HG02642 (cell line): ENCODE data around the gene GNAT3.

Source experiments
- ATAC-seq: cut with Tn5 transposase; IDR thresholded peaks from one replicate; pipeline ENCODE4 v1.9.1; 2021; ENCODE audit warnings: mild to moderate bottlenecking; ENCODE audit not compliant: unreplicated experiment, poor library complexity

The GNAT3 gene

GRCh38 chr7:80428161-80429054 lies 83.5 kb downstream of the GNAT3 start:
- ATAC-seq = no peak

- ATAC-seq = no peak
Measured at GRCh38 chr7:80427218-80427617, 84.6 kb downstream of the GNAT3 start.

GRCh38 chr7:80420876-80421275 lies 91.0 kb downstream of the GNAT3 start:
- ATAC-seq = no peak

GRCh38 chr7:80417211-80417793 lies 94.6 kb downstream of the GNAT3 start:
- ATAC-seq = no peak

- ATAC-seq = no peak
Measured at GRCh38 chr7:80415522-80415921, 96.3 kb downstream of the GNAT3 start.

- ATAC-seq = no peak
Measured at GRCh38 chr7:80415114-80415513, 96.8 kb downstream of the GNAT3 start.

GRCh38 chr7:80414331-80414730 lies 97.5 kb downstream of the GNAT3 start:
- ATAC-seq = no peak

- no peak for ATAC-seq
Measured at GRCh38 chr7:80413383-80413945, 98.4 kb downstream of the GNAT3 start.

- ATAC-seq = no peak
Measured at GRCh38 chr7:80412842-80413241, 99.0 kb downstream of the GNAT3 start.

- ATAC-seq = no peak
Measured at GRCh38 chr7:80411621-80412020, 100.2 kb downstream of the GNAT3 start.

- no peak for ATAC-seq
Measured at GRCh38 chr7:80410081-80410480, 101.8 kb downstream of the GNAT3 start.
